A673 (cell line): ENCODE measurements around the gene PATJ. TPM values are rescaled to one million over a fixed set of nuclear protein-coding genes. Genes with fewer than 3 reads are reported as not detected.

Experiments used
- BruUV-seq: library from RNA; stranded (reverse); fragments of 400-500 nt; replicated peaks from 2 replicates; lab custom pipeline; 2021; lab: Mats Ljungman, UMichigan
- CTCF ChIA-PET: fragments of 300-600 bp; sonication (Branson Sonifier 250); formaldehyde crosslinking; loops from one replicate; lab custom pipeline; 2022; ENCODE audit warnings: antibody characterized with exemption; lab: Charles Lee
- POLR2A ChIA-PET: fragments of 300-600 bp; sonication (Branson Sonifier 250); formaldehyde crosslinking; loops from one replicate; lab custom pipeline; 2022; ENCODE audit warnings: antibody characterized with exemption; ENCODE audit not compliant: low non-redundant PET; lab: Charles Lee
- DNase-seq: peaks from one replicate; pipeline ENCODE4 v3.0.0-alpha.2; 2015; ENCODE audit warnings: low spot score
- H3K27ac ChIP-seq: fragments of 200-600 bp; sonication (generic); 2 replicates; pipeline ENCODE4 v1.5.1; 2016; ENCODE audit warnings: mixed run types, low read depth, mild to moderate bottlenecking, mixed read lengths, antibody characterized with exemption, low read length; ENCODE audit not compliant: poor library complexity, severe bottlenecking
- H3K27me3 ChIP-seq: fragments of 200-600 bp; sonication (generic); replicated peaks from 2 replicates; pipeline ENCODE4 v1.6.1; 2017; ENCODE audit warnings: mixed run types, low read depth, mild to moderate bottlenecking, mixed read lengths, antibody characterized with exemption, low read length; ENCODE audit not compliant: insufficient read depth, poor library complexity
- H3K36me3 ChIP-seq: fragments of 200-600 bp; sonication (generic); 2 replicates; pipeline ENCODE4 v1.6.1; 2016; ENCODE audit warnings: mixed run types, mild to moderate bottlenecking, mixed read lengths, antibody characterized with exemption, low read length; ENCODE audit not compliant: insufficient read depth, poor library complexity, severe bottlenecking
- H3K4me1 ChIP-seq: fragments of 200-600 bp; sonication (generic); 2 replicates; pipeline ENCODE4 v1.6.1; 2017; ENCODE audit warnings: mixed run types, mild to moderate bottlenecking, mixed read lengths, antibody characterized with exemption, low read length; ENCODE audit not compliant: insufficient read depth, poor library complexity, severe bottlenecking
- H3K4me3 ChIP-seq: fragments of 200-600 bp; sonication (generic); 2 replicates; pipeline ENCODE4 v1.5.1; 2016; ENCODE audit warnings: low read depth, mixed run types, mild to moderate bottlenecking, mixed read lengths, low read length; ENCODE audit not compliant: poor library complexity, severe bottlenecking
- H3K9me3 ChIP-seq: fragments of 200-600 bp; sonication (generic); 2 replicates; pipeline ENCODE4 v1.6.1; 2016; ENCODE audit warnings: mixed run types, low read depth, mild to moderate bottlenecking, mixed read lengths, antibody characterized with exemption, low read length; ENCODE audit not compliant: poor library complexity, severe bottlenecking
- CTCF ChIP-seq: fragments of 300-800, 200-600 bp; sonication (generic); conservative IDR thresholded peaks from 2 replicates; pipeline ENCODE4 v1.5.1; 2017; ENCODE audit warnings: low read depth, mild to moderate bottlenecking, antibody characterized with exemption, low read length, moderate library complexity, mixed read lengths
- EZH2 ChIP-seq: fragments of 200-600 bp; sonication (generic); IDR thresholded peaks from 2 replicates; pipeline ENCODE4 v1.6.1; 2017; ENCODE audit warnings: borderline replicate concordance, low read depth, mild to moderate bottlenecking, mixed read lengths, antibody characterized with exemption, low read length; ENCODE audit not compliant: poor library complexity, severe bottlenecking
- intact Hi-C: fragments of 100-400 bp; cut with micrococcal nuclease; formaldehyde crosslinking; loops from one replicate; pipeline ENCODE4 v1.10.0; 2022; ENCODE audit not compliant: unreplicated experiment
- total RNA-seq: library from RNA; stranded (reverse); gene quantifications from 2 replicates; pipeline ENCODE4 v1.2.3, GENCODE V29; 2021

The PATJ gene
- total RNA-seq, 1 experiment from 2014 or later: 6.6 TPM

GRCh38 chr1:61807606-61808140 is 65.4 kb downstream of the PATJ start:
- Histone ChIP-seq H3K4me3 (no peak overlapping the region), H3K4me1 (no peaks in the 10 kb centered on the region), H3K9me3 (no peaks in the 10 kb centered on the region), H3K27ac (no peak overlapping the region), H3K27me3 (no peaks in the 10 kb centered on the region), H3K36me3 (no peaks in the 10 kb centered on the region)
- intact Hi-C loops: no loop called here
- TF ChIP-seq EZH2 (no peak), CTCF (no peak)
- POLR2A ChIA-PET: interaction anchor here (0.7 kb wide), 1 partner anchor 1091 kb away, joined by 3 read pairs; no protein-coding TSS in a partner anchor
- no TSS peak for BruUV-seq
- CTCF ChIA-PET: no interaction called here
- DNase-seq: no peak

GRCh38 chr1:61808321-61808720 is 66.0 kb downstream of the PATJ start:
- no peaks in the 10 kb centered on the region for H3K27me3 ChIP-seq
- BruUV-seq: no TSS peak
- POLR2A ChIA-PET: no interaction called here
- H3K4me3 ChIP-seq: no peak overlapping the region
- H3K9me3 ChIP-seq: no peaks in the 10 kb centered on the region
- no peak overlapping the region for H3K27ac ChIP-seq
- no peak for DNase-seq
- CTCF ChIA-PET: no interaction called here
- TF ChIP-seq CTCF (no peak), EZH2 (no peak)
- H3K36me3 ChIP-seq: no peaks in the 10 kb centered on the region
- H3K4me1 ChIP-seq: no peaks in the 10 kb centered on the region
- intact Hi-C loops: no loop called here

- Histone ChIP-seq H3K4me1 (no peaks in the 10 kb centered on the region), H3K36me3 (no peaks in the 10 kb centered on the region), H3K27ac (no peak overlapping the region), H3K27me3 (no peaks in the 10 kb centered on the region), H3K9me3 (no peaks in the 10 kb centered on the region), H3K4me3 (no peak overlapping the region)
- no peak for DNase-seq
- TF ChIP-seq EZH2 (no peak), CTCF (no peak)
- ChIA-PET POLR2A (no interaction called here), CTCF (no interaction called here)
- intact Hi-C loops: no loop called here
- BruUV-seq: no TSS peak
Observed at GRCh38 chr1:61808968-61809367, 66.7 kb downstream of the PATJ start.
